WTC11 (cell line): ENCODE data around the gene CCDC57. TPM values are rescaled to one million over a fixed set of nuclear protein-coding genes. Genes with fewer than 3 reads are reported as not detected.

Experiments used
- ATAC-seq: fragments of 200-7000 bp; cut with Tn5 transposase; 2 replicates; pipeline ENCODE4 v1.10.0; 2021; ENCODE audit warnings: mild to moderate bottlenecking, moderate library complexity
- CTCF ChIA-PET: fragments of 300-600 bp; sonication (Branson Sonifier 250); formaldehyde crosslinking; loops from one replicate; lab custom pipeline; 2021; ENCODE audit warnings: antibody characterized with exemption; lab: Charles Lee
- POLR2A ChIA-PET: fragments of 350-600 bp; sonication (Branson Sonifier 250); formaldehyde crosslinking; loops from one replicate; lab custom pipeline; 2021; ENCODE audit warnings: antibody characterized with exemption; lab: Charles Lee
- DNase-seq: peaks from one replicate; pipeline ENCODE4 v3.0.0; 2021; ENCODE audit warnings: low spot score
- H3K27ac Mint-ChIP-seq: 2 replicates; pipeline ENCODE4 v1.8.0; 2021; ENCODE audit warnings: mixed read lengths
- H3K27me3 Mint-ChIP-seq: 2 replicates; pipeline ENCODE4 v1.8.0; 2021; ENCODE audit warnings: low read depth, mild to moderate bottlenecking, moderate library complexity, mixed read lengths
- H3K36me3 Mint-ChIP-seq: 2 replicates; pipeline ENCODE4 v1.8.0; 2021; ENCODE audit warnings: mixed read lengths
- H3K4me1 Mint-ChIP-seq: 2 replicates; pipeline ENCODE4 v1.8.0; 2022; ENCODE audit warnings: mixed read lengths
- H3K4me3 Mint-ChIP-seq: 2 replicates; pipeline ENCODE4 v1.8.0; 2021; ENCODE audit warnings: mild to moderate bottlenecking, moderate library complexity, mixed read lengths
- H3K9me3 Mint-ChIP-seq: 2 replicates; pipeline ENCODE4 v1.8.0; 2021; ENCODE audit warnings: mixed read lengths
- EMX1 ChIP-seq: fragments of 250-450 bp; sonication (Bioruptor Pico); IDR thresholded peaks from 2 replicates; pipeline ENCODE4 v1.8.0; 2021; ENCODE audit warnings: mild to moderate bottlenecking
- ESRRA ChIP-seq: sonication (generic); formaldehyde crosslinking; IDR thresholded peaks from 2 replicates; pipeline ENCODE4 v1.8.1; 2022; ENCODE audit warnings: mild to moderate bottlenecking, missing genetic modification reagents, borderline replicate concordance
- KAT7 ChIP-seq: sonication (generic); formaldehyde crosslinking; IDR thresholded peaks from 2 replicates; pipeline ENCODE4 v1.8.1; 2023; ENCODE audit warnings: missing genetic modification reagents, mild to moderate bottlenecking, borderline replicate concordance
- MXD4 ChIP-seq: fragments of 250-450 bp; sonication (Bioruptor Pico); IDR thresholded peaks from 2 replicates; pipeline ENCODE4 v1.8.0; 2021; ENCODE audit warnings: mild to moderate bottlenecking, moderate library complexity, borderline replicate concordance
- MYBL2 ChIP-seq: sonication (generic); formaldehyde crosslinking; IDR thresholded peaks from 2 replicates; pipeline ENCODE4 v1.8.1; 2023; ENCODE audit warnings: mild to moderate bottlenecking, moderate library complexity, missing genetic modification reagents
- SOX15 ChIP-seq: fragments of 250-450 bp; sonication (Bioruptor Pico); IDR thresholded peaks from 2 replicates; pipeline ENCODE4 v1.9.0; 2021; ENCODE audit warnings: mild to moderate bottlenecking
- TP53 ChIP-seq: sonication (generic); formaldehyde crosslinking; IDR thresholded peaks from 2 replicates; pipeline ENCODE4 v1.8.1; 2023; ENCODE audit warnings: mild to moderate bottlenecking, missing genetic modification reagents
- total RNA-seq: library from RNA; stranded (reverse); gene quantifications from 3 replicates; pipeline ENCODE4 v1.2.3, GENCODE V29; 2021
- TF ChIP-seq, protein P1 (sequence below): sonication (generic); formaldehyde crosslinking; IDR thresholded peaks from 2 replicates; pipeline ENCODE4 v1.8.1; 2022; ENCODE audit warnings: mild to moderate bottlenecking, missing genetic modification reagents, moderate library complexity, borderline replicate concordance
- TF ChIP-seq, protein P2 (sequence below): sonication (generic); formaldehyde crosslinking; IDR thresholded peaks from 2 replicates; pipeline ENCODE4 v1.8.1; 2022; ENCODE audit warnings: low read depth, missing genetic modification reagents, borderline replicate concordance
- TF ChIP-seq, protein P3 (sequence below): sonication (generic); formaldehyde crosslinking; IDR thresholded peaks from 2 replicates; pipeline ENCODE4 v1.8.1; 2022; ENCODE audit warnings: mild to moderate bottlenecking, moderate library complexity, missing genetic modification reagents
- TF ChIP-seq, protein P4 (sequence below): sonication (generic); formaldehyde crosslinking; IDR thresholded peaks from 2 replicates; pipeline ENCODE4 v1.8.0; 2023; ENCODE audit warnings: missing genetic modification reagents, mild to moderate bottlenecking, borderline replicate concordance

Gene CCDC57
- total RNA-seq, 1 experiment from 2014 or later, result 20.0 TPM

DNA sequence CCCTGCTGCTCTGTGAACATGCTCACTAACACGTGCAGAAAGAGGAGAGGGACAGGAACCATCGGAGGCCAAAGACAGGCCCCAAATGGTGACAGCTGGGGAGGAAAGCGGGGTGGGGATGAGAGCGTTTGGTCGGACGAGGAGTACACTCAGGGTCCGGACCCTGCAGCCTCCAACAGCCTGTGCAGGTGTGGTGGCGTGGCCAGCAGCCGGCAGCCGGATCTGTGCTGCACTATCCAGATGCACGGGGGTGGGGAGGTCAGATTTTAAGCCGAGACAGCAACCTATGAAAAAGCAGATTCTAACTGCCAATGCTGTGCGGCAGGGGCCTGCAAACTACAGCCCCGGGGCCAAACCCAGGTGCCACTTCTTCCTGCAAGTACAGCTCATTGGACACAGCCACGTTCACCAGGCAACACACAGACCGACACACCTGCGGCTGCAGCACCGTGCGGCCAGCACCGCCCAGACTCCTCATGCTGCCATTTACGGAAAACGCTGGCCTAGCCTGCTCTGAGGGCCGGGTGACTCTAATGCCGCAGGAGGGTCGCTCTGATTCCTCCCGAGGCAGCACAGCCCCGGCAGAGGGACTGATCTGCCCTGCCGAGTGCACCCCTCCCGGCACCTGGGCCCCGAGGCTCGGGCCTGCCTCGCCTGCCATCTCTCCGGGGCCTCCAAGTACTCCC is 37.4 kb upstream of the CCDC57 start:
- Mint-ChIP-seq H3K4me1 (no peaks in the 10 kb centered on the region), H3K27ac (no peak overlapping the region), H3K36me3 (peaks cover 70% of the 10 kb centered on the region), H3K27me3 (no peaks in the 10 kb centered on the region), H3K4me3 (no peak overlapping the region), H3K9me3 (no peaks in the 10 kb centered on the region)
- TF ChIP-seq, protein P1, sequence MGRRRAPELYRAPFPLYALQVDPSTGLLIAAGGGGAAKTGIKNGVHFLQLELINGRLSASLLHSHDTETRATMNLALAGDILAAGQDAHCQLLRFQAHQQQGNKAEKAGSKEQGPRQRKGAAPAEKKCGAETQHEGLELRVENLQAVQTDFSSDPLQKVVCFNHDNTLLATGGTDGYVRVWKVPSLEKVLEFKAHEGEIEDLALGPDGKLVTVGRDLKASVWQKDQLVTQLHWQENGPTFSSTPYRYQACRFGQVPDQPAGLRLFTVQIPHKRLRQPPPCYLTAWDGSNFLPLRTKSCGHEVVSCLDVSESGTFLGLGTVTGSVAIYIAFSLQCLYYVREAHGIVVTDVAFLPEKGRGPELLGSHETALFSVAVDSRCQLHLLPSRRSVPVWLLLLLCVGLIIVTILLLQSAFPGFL (CRISPR knock-in tag), result 0 out of 2 replicates have a peak, but pooled peaks have one; percentile 21
- TF ChIP-seq TP53 (CRISPR knock-in tag), result no peak
- ChIA-PET CTCF (no interaction called here), POLR2A (no interaction called here)
- DNase-seq (no peak), ATAC-seq (no peak)

DNA sequence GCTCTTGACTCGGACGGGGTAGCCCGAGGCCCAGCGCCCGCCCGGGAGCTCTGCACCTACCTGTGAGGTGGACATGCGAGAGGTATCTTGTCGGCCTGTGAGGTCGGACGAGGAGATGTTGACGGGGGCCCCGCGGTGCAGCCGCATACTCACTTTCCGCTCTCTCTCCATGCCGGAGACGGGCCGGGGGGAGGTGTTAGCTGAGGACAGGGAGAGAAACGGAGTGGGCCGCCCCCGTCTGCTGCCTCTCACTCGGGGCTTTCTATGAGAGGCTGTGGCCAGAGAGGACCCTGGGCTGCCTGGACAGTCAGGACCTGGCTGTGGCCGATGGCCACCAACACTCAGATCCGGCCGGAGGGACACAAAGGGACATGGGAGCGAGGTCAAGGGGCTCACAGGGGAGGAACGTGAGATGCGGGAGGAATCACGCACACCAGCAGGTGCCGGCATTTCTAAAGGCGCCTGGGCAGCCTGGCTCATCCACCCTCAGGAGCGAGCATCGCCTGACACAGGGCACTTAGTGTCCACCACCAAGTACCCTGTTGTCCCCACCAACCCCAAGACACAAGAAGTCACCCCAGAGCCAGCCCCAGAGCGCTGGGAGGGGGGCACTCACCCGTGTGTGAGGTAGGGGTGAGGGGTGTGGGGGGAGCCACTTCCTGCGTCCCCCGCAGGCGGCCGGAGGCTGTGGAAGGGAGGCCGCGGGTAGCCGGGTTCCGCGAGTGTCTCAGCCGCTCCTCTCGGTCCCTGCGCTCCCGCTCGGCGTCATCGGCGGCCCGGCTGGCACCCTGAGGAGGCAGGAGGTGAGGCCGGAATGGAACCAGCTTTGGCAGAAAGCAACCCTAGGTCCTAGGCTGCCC is 36.4 kb upstream of the CCDC57 start:
- ChIA-PET CTCF (no interaction called here), POLR2A (no interaction called here)
- Mint-ChIP-seq H3K27ac (no peak overlapping the region; the same call in 1 of the 2 replicates), H3K4me3 (no peak overlapping the region), H3K27me3 (no peaks in the 10 kb centered on the region), H3K36me3 (peaks cover 80% of the 10 kb centered on the region), H3K4me1 (no peaks in the 10 kb centered on the region), H3K9me3 (no peaks in the 10 kb centered on the region)
- TF ChIP-seq SOX15 (no peak), MYBL2 (CRISPR knock-in tag) (no peak), KAT7 (CRISPR knock-in tag) (no peak), MXD4 (no peak), ESRRA (no peak), EMX1 (CRISPR knock-in tag) (no peak)
- TF ChIP-seq, protein P2, sequence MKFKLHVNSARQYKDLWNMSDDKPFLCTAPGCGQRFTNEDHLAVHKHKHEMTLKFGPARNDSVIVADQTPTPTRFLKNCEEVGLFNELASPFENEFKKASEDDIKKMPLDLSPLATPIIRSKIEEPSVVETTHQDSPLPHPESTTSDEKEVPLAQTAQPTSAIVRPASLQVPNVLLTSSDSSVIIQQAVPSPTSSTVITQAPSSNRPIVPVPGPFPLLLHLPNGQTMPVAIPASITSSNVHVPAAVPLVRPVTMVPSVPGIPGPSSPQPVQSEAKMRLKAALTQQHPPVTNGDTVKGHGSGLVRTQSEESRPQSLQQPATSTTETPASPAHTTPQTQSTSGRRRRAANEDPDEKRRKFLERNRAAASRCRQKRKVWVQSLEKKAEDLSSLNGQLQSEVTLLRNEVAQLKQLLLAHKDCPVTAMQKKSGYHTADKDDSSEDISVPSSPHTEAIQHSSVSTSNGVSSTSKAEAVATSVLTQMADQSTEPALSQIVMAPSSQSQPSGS (CRISPR knock-in tag), result no peak
- TF ChIP-seq, protein P3, sequence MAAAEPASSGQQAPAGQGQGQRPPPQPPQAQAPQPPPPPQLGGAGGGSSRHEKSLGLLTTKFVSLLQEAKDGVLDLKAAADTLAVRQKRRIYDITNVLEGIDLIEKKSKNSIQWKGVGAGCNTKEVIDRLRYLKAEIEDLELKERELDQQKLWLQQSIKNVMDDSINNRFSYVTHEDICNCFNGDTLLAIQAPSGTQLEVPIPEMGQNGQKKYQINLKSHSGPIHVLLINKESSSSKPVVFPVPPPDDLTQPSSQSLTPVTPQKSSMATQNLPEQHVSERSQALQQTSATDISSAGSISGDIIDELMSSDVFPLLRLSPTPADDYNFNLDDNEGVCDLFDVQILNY (CRISPR knock-in tag), result no peak
- TF ChIP-seq, protein P4, sequence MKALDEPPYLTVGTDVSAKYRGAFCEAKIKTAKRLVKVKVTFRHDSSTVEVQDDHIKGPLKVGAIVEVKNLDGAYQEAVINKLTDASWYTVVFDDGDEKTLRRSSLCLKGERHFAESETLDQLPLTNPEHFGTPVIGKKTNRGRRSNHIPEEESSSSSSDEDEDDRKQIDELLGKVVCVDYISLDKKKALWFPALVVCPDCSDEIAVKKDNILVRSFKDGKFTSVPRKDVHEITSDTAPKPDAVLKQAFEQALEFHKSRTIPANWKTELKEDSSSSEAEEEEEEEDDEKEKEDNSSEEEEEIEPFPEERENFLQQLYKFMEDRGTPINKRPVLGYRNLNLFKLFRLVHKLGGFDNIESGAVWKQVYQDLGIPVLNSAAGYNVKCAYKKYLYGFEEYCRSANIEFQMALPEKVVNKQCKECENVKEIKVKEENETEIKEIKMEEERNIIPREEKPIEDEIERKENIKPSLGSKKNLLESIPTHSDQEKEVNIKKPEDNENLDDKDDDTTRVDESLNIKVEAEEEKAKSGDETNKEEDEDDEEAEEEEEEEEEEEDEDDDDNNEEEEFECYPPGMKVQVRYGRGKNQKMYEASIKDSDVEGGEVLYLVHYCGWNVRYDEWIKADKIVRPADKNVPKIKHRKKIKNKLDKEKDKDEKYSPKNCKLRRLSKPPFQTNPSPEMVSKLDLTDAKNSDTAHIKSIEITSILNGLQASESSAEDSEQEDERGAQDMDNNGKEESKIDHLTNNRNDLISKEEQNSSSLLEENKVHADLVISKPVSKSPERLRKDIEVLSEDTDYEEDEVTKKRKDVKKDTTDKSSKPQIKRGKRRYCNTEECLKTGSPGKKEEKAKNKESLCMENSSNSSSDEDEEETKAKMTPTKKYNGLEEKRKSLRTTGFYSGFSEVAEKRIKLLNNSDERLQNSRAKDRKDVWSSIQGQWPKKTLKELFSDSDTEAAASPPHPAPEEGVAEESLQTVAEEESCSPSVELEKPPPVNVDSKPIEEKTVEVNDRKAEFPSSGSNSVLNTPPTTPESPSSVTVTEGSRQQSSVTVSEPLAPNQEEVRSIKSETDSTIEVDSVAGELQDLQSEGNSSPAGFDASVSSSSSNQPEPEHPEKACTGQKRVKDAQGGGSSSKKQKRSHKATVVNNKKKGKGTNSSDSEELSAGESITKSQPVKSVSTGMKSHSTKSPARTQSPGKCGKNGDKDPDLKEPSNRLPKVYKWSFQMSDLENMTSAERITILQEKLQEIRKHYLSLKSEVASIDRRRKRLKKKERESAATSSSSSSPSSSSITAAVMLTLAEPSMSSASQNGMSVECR (CRISPR knock-in tag), result no peak
- ATAC-seq, result no peak
- DNase-seq, result no peak
